Measurements from ENCODE around the gene NLRP2B.
"Not testable (repeated sequence)": the region's sequence is repeated elsewhere in the genome, so short reads cannot be mapped to it uniquely, and the experiment has no call there.

- not testable (repeated sequence) for TF ChIP-seq ZNF274 (IDR thresholded peaks at IDR 0.05; ENCODE audit: low read depth, low read length); SUZ12 (IDR thresholded peaks at IDR 0.05; ENCODE audit: extremely low read depth, insufficient read depth, insufficient read length)
These were observed 50.6 kb downstream of the NLRP2B start for GRCh38 chrX:57629438-57629837.

Measured in NT2/D1 (cell line).